ENCODE measurements around the gene LMNB1.
"Not testable (repeated sequence)": the region's sequence is repeated elsewhere in the genome, so short reads cannot be mapped to it uniquely, and the experiment has no call there.

LMNB1 gene

GRCh38 chr5:126831156-126831555 is 54.2 kb downstream of the LMNB1 start:
- DNase-seq: no peak

- no peak for DNase-seq
Observed at GRCh38 chr5:126836778-126837177, 59.8 kb downstream of the LMNB1 start.

GRCh38 chr5:126837242-126837641 is 60.3 kb downstream of the LMNB1 start:
- DNase-seq: no peak

- DNase-seq: no peak
Observed at GRCh38 chr5:126837906-126838539, 61.1 kb downstream of the LMNB1 start.

GRCh38 chr5:126839407-126839806 is 62.5 kb downstream of the LMNB1 start:
- not testable (repeated sequence) for DNase-seq

- not testable (repeated sequence) for DNase-seq
Observed at GRCh38 chr5:126843375-126843774, 66.4 kb downstream of the LMNB1 start.

GRCh38 chr5:126845470-126846070 is 68.6 kb downstream of the LMNB1 start:
- DNase-seq: not testable (repeated sequence)

GRCh38 chr5:126846344-126846743 is 69.4 kb downstream of the LMNB1 start:
- DNase-seq: no peak

GRCh38 chr5:126846744-126847455 is 70.0 kb downstream of the LMNB1 start:
- DNase-seq: no peak

GRCh38 chr5:126847456-126847820 is 70.5 kb downstream of the LMNB1 start:
- no peak for DNase-seq

- no peak for DNase-seq
Observed at GRCh38 chr5:126847826-126848251, 70.9 kb downstream of the LMNB1 start.

- DNase-seq: no peak
Observed at GRCh38 chr5:126848253-126848652, 71.3 kb downstream of the LMNB1 start.

GRCh38 chr5:126849101-126849678 is 72.3 kb downstream of the LMNB1 start:
- DNase-seq: no peak

GRCh38 chr5:126851501-126852011 is 74.6 kb downstream of the LMNB1 start:
- DNase-seq: no peak

GRCh38 chr5:126852091-126852571 is 75.2 kb downstream of the LMNB1 start:
- no peak for DNase-seq

- DNase-seq: no peak
Observed at GRCh38 chr5:126852841-126853271, 75.9 kb downstream of the LMNB1 start.

- DNase-seq: not testable (repeated sequence)
Observed at GRCh38 chr5:126853541-126854307, 76.8 kb downstream of the LMNB1 start.

- no peak for DNase-seq
Observed at GRCh38 chr5:126854526-126855110, 77.7 kb downstream of the LMNB1 start.

GRCh38 chr5:126855266-126855665 is 78.3 kb downstream of the LMNB1 start:
- no peak for DNase-seq

GRCh38 chr5:126857472-126858410 is 80.8 kb downstream of the LMNB1 start:
- no peak for DNase-seq

GRCh38 chr5:126858441-126858840 is 81.5 kb downstream of the LMNB1 start:
- DNase-seq: no peak
